SKM-1 (cell line): Measurements from ENCODE around the gene ZC3H7B.
A peak's percentile ranks its signal among the peaks of the same experiment; 100 is the strongest.
"Not testable (repeated sequence)": the region's sequence is repeated elsewhere in the genome, so short reads cannot be mapped to it uniquely, and the experiment has no call there.

Experiments used
- DNase-seq: peaks from one replicate; lab custom pipeline; 2025; ENCODE audit not compliant: unreplicated experiment; lab: John Stamatoyannopoulos, UW

Gene ZC3H7B, protein sequence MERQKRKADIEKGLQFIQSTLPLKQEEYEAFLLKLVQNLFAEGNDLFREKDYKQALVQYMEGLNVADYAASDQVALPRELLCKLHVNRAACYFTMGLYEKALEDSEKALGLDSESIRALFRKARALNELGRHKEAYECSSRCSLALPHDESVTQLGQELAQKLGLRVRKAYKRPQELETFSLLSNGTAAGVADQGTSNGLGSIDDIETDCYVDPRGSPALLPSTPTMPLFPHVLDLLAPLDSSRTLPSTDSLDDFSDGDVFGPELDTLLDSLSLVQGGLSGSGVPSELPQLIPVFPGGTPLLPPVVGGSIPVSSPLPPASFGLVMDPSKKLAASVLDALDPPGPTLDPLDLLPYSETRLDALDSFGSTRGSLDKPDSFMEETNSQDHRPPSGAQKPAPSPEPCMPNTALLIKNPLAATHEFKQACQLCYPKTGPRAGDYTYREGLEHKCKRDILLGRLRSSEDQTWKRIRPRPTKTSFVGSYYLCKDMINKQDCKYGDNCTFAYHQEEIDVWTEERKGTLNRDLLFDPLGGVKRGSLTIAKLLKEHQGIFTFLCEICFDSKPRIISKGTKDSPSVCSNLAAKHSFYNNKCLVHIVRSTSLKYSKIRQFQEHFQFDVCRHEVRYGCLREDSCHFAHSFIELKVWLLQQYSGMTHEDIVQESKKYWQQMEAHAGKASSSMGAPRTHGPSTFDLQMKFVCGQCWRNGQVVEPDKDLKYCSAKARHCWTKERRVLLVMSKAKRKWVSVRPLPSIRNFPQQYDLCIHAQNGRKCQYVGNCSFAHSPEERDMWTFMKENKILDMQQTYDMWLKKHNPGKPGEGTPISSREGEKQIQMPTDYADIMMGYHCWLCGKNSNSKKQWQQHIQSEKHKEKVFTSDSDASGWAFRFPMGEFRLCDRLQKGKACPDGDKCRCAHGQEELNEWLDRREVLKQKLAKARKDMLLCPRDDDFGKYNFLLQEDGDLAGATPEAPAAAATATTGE

DNA sequence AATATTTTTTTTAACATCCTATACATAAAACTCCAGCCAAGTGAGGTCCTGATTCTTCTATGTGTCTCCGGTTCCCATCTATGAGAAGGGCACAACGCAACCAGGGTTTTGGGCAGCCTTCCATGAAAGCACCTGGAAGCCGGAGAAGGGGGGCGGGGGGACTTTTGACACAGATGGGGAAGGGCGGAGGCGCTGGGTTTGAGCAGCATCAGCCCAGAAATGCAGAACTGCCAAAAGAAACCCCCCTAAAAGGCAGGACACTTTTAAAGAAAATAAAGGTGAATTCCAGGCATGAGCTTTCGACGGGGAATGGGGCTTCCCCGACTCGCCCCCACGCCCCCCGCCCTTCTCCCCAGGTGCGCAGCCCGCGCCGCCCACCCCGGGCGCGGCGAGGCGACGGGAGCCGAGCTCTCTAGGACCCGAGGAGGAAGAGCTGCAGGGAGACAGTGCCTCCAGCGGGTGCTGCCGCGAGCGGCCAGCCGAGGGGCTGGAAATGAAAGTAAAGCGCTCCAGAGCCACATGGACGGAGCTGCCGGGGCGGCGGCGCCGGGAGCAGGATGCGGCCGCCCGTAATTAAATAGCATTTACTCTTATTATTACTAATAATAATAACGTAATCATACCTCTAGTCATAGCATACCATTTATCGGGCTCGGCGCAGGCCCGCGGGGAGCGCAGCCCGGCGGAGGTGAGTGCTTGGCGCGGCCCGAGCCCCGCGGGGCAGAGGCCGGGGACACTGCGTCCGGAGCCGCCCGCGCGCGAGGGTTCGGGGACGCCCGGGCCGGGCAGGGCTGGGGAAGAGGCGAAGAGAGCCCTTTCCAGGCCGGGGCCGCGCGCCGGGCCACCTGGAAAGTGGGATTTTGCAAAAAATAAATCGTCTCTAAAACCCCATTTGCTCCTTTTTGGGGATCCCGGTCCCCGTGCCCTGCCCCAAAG lies at the start of gene ZC3H7B:
Gene ZC3H7B (plus strand): TSS at position 441 of the 936 bp plus-strand sequence. CDS start 19,136 bp downstream, outside the sequence.
- DNase-seq: peak; percentile 66

DNA sequence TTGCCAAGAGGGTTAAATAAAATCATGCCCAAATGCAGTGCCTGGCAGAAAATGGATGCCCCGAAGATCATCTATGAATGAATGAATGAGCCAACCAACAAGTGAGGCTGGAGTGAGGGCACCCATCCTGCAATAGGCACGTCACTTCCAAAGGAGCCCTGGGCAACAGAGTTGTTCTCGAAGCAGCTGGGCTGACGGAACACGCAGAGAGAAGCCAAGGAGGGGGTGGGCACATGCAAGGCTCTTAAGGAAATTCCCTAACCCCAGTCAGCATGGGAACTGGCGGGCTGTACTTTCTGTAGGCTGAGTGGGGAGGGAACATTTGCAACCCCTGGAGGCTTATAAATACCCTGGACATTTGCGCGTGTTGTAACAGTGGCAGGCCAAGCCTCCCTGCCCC lies 49.0 kb upstream of the ZC3H7B start:
- no peak for DNase-seq

DNA sequence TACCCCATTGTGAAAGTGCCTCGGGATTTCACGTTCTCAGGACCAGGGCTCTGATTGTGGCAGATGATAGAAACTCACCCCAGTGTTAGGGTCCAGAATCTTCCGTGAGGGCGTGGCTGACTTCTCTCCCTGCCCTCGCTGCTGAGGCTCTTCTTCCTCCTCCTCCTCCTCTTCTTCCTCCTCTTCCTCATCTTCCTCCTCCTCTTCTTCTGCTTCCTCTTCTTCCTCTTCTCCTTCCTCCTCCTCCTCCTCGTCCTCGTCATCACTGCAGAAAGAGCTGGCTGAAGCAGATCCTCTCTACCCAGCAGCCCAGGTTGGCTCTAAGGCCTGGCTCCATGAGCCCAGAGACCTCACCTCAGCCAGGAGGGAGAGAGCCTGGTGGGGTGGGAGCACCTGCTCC lies 47.1 kb upstream of the ZC3H7B start:
- DNase-seq: no peak

DNA sequence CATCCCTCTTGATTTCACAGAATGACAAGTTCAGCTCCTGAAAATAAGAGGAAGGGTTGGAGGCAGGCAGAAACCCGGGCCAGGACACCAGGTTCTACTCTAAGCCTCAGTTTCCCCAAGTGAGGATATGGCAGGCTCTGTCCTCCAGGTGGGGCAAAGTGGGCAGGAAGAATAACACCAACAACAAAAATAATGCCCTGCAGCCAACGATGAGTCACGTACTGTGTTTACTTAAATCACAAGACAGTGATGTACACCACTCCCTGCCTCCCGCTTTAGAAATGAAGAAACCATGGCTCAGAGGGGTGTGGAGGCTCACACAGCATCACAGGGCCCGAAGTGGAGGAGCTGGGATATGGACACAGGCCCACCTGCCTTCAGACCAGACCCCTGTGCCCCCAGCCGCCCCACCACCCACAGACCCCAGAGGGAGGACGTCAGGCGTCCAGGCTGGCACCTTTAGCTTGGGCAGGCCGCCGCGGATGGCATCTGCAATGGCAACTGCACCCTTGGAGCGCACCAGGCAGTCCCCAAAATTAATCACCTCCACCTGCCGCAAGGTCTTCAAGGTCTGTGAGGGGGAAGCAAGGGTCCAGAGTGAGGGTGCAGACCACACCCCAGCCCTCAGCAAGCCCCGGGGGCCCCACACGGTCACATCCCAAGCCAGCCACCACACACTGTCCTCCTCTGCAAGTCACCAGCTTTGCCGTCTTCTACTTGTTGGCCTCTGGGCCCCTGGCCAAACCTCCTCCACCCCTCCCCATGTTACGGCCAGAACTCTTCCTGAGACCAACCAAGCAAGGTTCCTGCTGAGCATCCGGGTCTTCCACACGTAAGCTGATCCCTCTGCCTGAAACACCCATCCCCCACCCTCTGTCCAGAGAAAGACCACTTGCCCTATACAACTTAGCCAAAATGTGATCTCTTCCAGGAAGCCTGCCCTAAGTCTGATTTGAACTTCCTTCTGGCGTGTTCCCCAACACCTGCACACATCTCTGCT lies 44.8 kb upstream of the ZC3H7B start:
- no peak for DNase-seq

DNA sequence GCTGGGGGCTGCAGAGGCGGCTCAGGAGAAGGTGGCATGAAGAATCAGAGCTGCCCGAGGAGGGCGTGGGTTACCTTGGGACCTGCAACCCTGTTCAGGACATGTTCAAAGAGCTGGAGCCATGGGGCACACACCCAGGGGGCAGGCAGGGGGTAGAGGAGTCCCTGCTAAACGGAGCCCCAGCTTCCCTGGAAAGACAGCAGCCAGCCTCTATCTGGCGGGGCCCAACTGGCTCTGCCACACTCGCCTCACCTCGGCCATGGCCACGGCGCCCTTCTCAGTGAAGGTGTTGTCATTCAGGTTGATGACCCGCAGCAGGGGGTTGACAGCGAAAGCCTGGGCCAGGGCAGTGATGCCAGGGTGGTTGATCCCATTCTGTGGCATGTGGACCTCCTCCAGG lies 43.6 kb upstream of the ZC3H7B start:
- DNase-seq: no peak

DNA sequence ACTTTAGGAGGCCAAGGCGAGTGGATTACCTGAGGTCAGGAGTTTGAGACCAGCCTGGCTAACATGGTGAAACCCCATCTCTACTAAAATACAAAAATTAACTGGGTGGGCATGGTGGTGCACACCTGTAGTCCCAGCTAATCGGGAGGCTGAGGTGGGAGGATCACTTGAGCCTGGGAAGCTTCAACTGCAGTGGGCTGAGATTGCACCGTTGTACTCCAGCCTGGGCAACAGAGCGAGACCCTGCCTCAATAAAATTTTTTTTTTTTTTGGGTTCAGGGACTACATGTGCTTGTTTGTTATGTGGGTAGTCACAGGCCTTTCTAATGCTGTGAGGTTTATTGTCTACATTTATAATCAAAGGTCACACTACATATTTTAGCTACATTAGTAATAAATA lies 41.6 kb upstream of the ZC3H7B start:
- not testable (repeated sequence) for DNase-seq

- DNase-seq: no peak
These were observed 40.5 kb upstream of the ZC3H7B start for GRCh38 chr22:41260871-41261270.

- no peak for DNase-seq
These were observed 39.6 kb upstream of the ZC3H7B start for GRCh38 chr22:41261541-41262249.

GRCh38 chr22:41262250-41262765 lies 39.0 kb upstream of the ZC3H7B start:
- no peak for DNase-seq

DNA sequence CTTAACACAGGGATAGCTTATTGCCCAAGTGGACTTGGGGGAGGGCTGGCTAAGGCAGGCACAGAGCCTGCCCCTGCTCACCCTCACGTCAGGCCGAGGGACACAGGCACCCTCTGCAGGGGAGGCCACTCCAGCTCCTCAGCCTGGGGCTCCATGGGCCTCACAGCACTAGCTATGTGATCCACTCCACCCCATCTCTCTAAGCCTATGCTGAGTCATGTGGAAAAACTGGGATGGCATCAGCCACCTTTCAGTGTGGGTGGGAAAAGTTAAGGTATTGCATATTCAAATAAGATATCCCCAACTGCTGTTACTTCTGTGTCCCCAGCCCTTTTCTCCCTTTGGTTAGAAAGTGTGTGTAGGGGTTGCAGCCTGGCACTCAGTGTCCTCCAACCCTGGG lies 37.6 kb upstream of the ZC3H7B start:
- no peak for DNase-seq

DNA sequence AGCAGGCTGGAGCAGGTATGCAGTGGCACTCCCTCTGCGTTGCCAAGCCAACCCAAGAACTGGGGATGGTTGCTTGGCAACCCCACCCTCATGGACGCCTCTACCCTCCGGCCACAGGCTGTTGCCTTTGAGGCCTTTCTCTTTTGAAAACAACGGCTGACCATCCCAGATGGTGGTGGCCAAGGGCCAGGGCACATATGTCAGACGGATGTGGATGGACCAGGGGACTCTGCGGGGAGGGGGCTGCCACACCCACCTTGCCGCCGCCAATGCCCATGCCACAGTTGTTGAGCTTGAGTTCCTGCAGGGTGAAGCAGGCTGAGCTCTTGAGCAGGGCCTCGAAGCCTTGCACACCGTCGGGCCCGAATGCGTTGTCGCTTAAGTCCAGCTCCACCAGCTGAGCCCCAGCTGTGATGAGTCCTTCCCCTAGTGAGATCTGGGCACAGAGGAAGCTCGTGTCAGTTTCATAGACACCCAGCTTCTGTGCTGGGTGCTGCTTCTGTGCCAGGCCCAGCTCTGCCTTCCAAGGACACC lies 36.9 kb upstream of the ZC3H7B start:
- no peak for DNase-seq

- no peak for DNase-seq
These were observed 33.4 kb upstream of the ZC3H7B start for GRCh38 chr22:41267958-41268357.

- DNase-seq: no peak
These were observed 29.5 kb upstream of the ZC3H7B start for GRCh38 chr22:41271787-41272186.

DNA sequence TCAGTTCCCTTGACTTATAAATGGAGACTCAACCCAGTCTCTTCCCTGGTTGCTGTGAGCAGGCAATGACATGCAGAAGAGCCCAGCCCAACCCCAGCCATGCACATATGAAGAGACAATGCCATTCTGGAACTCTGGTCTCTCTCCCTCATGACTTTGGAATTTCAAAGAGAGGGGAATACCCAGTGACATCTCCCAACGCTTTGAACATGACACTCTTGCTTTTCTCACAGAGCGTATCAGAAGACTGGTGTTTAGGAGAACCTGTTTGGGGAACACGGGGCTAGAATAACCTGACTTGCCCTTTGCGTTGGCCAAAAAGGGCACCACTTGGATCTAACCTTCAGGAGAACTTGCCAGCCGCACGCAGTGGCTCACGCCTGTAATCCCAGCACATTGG lies 28.2 kb upstream of the ZC3H7B start:
- no peak for DNase-seq

GRCh38 chr22:41274856-41275255 lies 26.5 kb upstream of the ZC3H7B start:
- no peak for DNase-seq

DNA sequence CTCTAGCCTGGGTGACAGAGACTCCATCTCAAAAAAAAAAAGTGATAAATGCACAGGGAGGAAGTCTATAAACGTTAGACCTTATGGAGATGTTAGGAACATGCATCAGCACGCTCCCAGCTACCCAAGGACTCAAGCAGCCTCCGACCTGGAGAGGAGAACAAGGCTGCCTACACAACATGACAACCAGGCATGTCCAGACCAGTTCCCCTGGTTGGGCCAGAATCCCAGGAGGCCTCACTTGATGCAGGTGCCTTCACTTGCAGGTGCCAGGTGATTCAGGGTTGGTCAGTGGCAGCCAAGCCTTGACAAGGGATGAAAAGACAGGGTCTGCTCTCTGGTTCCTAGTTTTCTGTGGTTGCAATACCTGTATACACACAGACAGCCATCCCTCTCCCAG lies 21.3 kb upstream of the ZC3H7B start:
- no peak for DNase-seq

- no peak for DNase-seq
These were observed 20.5 kb upstream of the ZC3H7B start for GRCh38 chr22:41280854-41281253.

DNA sequence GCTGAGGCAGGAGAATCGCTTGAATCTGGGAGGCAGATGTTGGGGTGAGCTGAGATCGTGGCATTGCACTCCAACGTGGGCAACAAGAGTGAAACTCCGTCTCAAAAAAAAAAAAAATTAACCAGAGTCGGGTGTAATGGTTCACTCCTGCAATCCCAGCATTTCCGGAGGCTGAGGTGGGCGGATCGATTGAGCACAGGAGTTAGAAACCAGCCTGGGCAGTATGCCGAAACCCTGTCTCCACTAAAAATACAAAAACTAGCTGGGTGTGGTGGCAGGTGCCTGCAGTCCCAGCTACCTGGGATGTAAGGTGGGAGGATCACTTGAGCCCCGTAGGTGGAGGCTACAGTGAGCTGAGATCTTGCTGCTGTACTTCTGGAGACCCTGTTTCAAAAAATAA lies 16.9 kb upstream of the ZC3H7B start:
- DNase-seq: no peak

DNA sequence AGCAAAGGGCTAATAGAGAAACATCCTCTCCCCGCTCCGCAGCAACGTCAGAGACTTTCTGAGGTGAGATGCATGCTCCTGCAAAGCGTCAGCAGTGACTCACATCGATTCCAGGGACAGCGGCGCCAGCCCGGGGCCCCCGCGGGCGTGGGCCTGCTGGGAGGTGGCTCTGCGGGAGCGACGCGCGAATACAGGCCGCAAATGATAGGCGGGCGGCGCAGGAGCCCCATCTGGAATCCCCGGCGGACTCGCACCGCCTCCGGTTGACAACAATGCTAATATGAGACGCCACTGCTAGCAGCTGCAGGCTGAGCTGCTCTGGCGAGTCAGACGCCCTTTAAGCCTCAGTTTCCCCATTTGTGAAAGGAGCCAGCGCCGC lies 15.9 kb upstream of the ZC3H7B start:
- DNase-seq: no peak
